ENCODE data around the gene DYRK1B.
A peak's percentile ranks its signal among the peaks of the same experiment; 100 is the strongest.

DYRK1B gene

DNA sequence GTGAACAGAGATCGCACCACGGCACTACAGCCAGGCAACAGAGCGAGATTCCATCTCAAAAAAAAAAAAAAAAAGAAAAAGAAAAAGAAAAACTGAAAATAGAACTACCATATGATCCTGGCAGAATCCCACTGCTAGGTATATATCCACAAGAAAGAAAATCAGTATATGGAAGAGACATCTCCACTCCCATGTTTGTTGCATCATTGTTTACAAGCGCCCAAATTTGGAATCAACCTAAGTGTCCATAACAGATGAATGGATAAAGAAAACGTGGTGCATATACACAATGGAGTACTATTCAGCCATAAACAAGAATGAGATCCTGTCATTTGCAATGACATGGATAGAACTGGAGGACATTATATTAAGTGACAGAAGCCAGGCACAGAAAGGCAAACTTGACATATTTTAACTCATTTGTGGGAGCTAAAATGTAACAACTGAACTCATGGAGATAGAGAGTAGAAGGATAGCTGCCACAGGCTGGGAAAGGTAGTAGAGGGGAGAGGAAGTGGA lies 26.1 kb downstream of the DYRK1B start:
- no peak for DNase-seq

DNA sequence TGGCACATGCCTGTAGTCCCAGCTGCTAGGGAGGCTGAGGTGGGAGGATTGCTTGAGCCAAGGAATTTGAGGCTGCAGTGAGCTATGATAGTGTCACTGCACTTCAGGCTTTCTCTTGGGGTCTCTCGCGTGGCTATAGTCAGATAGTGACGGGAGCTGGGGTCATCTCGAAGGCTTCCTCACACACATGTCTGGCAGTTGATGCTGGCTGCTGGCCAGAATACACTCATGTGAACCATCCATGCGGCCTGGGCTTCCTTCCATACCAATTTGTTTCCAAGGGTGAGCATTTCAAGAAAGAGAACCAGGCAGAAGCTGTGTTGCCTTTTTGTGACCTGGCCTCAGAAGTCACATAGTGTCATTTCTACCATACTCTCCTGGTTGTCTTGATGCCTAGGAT lies 28.9 kb downstream of the DYRK1B start:
- DNase-seq = no peak

- DNase-seq = no peak
Observed at GRCh38 chr19:39802958-39803357, 31.0 kb downstream of the DYRK1B start.

GRCh38 chr19:39797083-39797482 lies 36.9 kb downstream of the DYRK1B start:
- DNase-seq = no peak

DNA sequence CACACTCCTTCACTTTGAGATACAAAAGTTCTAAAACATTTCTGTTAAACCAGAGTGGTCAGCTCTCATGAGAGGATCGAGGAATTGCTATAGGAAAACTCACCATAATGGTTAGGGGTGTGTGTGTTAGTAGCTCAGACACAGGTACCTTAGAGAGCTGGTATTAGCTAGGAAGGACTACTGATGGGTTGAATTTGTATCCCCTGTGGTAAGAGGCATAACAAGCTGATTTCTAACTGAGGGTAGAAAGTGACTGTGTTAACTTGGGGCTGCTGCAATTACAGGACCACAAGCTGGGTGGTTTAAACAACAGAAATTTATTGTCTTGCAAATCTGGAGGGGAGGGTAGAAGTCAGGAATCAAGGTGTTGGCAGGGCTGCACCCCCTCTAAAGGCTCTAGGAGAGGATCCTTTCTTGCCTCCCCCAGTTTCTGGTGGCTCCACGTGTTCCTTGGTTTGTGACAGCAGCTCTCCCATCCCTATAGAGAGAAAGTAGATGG lies 37.9 kb downstream of the DYRK1B start:
- no peak for DNase-seq

DNA sequence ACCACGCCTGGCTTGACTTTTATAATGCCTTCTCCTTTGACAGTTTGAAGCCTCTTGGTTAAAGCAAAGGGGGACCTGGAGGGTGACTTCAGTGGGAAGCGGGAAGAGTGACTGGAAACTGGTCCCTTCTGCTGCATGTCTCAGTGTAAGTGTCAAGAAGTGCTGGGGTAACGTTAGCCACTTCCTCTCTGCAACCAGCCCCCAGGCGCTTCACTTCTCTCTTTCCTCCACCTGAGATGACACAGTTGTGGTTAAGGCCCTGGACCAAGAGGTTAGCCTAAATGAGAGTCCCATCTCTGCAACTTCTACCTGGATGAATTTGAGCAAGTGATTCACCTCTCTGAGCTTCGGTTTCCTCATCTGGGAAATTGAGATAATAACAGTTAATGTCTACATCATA lies 39.0 kb downstream of the DYRK1B start:
- no peak for DNase-seq

GRCh38 chr19:39792999-39793546 lies 40.9 kb downstream of the DYRK1B start:
- peak; percentile 71 for DNase-seq

- DNase-seq = no peak
Observed at GRCh38 chr19:39788244-39788643, 45.7 kb downstream of the DYRK1B start.

DNA sequence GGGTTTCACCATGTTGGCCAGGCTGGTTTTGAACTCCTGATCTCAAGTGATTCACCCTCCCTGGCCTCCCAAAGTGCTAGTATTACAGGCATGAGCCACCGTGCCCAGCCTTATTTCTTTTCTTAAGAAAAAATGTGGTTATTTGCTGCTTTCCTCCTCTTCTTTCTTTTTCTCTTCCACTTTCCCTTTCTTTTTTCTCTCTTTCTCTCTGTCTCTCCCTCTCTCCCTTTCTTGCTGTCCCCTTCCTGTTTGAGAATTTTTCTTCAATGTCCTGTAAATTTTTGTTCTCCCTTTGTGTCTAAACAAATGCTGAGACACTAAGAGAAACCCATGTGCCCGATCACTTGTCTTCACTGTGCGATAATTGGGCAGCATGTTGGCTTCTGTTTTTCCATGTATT lies 53.1 kb downstream of the DYRK1B start:
- no peak for DNase-seq

- no peak for DNase-seq
Observed at GRCh38 chr19:39778763-39779162, 55.2 kb downstream of the DYRK1B start, which contains the start of gene LEUTX. Gene LEUTX, plus strand, starts transcription at chr19:39778854. Its CDS starts 67 bp downstream, at chr19:39778921.
